ENCODE measurements around the gene ABCD2.

ABCD2 gene

DNA sequence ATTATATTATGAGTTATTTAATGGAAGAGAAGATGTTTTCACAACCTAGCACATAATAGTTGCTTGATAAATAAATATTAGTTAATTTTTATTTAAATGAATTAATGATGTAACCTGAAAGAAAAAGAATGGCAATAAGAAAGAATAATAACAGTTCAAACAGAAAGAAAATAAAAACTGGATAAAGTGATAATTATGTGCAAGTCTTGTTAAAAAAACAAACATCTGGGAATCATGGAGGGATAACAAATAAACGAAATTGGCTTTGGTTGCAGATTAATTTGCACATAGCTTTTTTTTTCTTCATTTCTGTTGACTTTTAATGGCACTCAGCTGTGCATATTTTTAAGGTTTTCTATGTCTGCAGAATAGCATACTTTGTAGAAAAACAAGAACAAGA is 23.4 kb upstream of the ABCD2 start:
- H4K8ac ChIP-seq (ENCODE audit: low read length), result no peak overlapping the region
- H3K4ac ChIP-seq (ENCODE audit: low read depth in 1 of 2, low read length in 2 of 2), result no peak overlapping the region
- H2BK12ac ChIP-seq (ENCODE audit: low read length in 2 of 2), result no peak overlapping the region
- H3K27ac ChIP-seq (ENCODE audit: low read length, poor library complexity, severe bottlenecking), result no peak overlapping the region
- H3K27me3 ChIP-seq (ENCODE audit: control insufficient read depth in 1 of 2, insufficient read depth in 1 of 2, low read length in 2 of 2), result no peaks in the 10 kb centered on the region
- no peak overlapping the region for H2BK5ac ChIP-seq (ENCODE audit: low read depth, low read length, poor library complexity, severe bottlenecking)
- H3K23ac ChIP-seq (ENCODE audit: low read length in 2 of 2), result no peak overlapping the region
- no peak overlapping the region for H2AFZ ChIP-seq (ENCODE audit: low read depth, low read length)
- no peak overlapping the region for H2BK120ac ChIP-seq (ENCODE audit: low read depth, low read length)
- WGBS, result 50% methylated on average over 1 of the region's 1 CpG
- no peak for DNase-seq
- H4K91ac ChIP-seq (ENCODE audit: low read length), result no peak overlapping the region
- H3K4me1 ChIP-seq (ENCODE audit: control insufficient read depth, insufficient read depth, low read depth, low read length), result no peaks in the 10 kb centered on the region
- no peak overlapping the region for H3K14ac ChIP-seq (ENCODE audit: low read length in 2 of 2)
- H3K9me3 ChIP-seq (ENCODE audit: control insufficient read depth, low read length), result no peaks in the 10 kb centered on the region
- H3K79me1 ChIP-seq (replicated peaks; ENCODE audit: low read length, poor library complexity, severe bottlenecking), result no peaks in the 10 kb centered on the region
- no peak overlapping the region for H3K4me3 ChIP-seq (ENCODE audit: insufficient read depth in 1 of 2, low read depth in 1 of 2, low read length in 2 of 2)
- H3K9ac ChIP-seq (ENCODE audit: low read length), result no peak overlapping the region
- no peak overlapping the region for H2AK5ac ChIP-seq (ENCODE audit: low read length, severe bottlenecking)
- H2BK15ac ChIP-seq (ENCODE audit: low read depth, poor library complexity, severe bottlenecking), result no peak overlapping the region
- H3K4me2 ChIP-seq (ENCODE audit: low read length, poor library complexity, severe bottlenecking), result no peak overlapping the region
- no peaks in the 10 kb centered on the region for H3K36me3 ChIP-seq (ENCODE audit: control insufficient read depth in 1 of 2, insufficient read depth in 2 of 2, low read depth in 1 of 2, low read length in 2 of 2)
- H3K18ac ChIP-seq (ENCODE audit: low read depth in 1 of 2, low read length in 2 of 2), result no peak overlapping the region

DNA sequence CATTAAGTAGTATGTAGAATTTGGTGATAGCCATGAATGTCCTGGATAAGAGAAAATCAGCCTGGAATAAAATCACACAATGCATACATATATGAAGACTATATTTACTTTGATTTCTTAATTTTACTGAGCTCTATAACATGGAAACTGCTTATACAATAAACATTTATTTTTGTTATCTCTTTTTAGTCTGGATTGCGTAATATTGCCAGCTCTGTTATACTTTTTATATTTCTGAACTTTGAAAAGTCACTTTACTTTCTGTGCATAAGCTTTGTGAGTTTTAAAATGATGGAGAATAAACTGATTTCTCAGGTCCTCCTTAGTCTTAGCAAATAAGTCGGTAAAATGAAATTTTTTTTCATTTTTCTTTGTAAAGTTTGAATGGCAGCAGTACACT is 19.2 kb upstream of the ABCD2 start:
- Histone ChIP-seq H3K4me1 (ENCODE audit: control insufficient read depth, insufficient read depth, low read depth, low read length) (no peaks in the 10 kb centered on the region), H3K9me3 (ENCODE audit: control insufficient read depth, low read length) (no peaks in the 10 kb centered on the region), H3K14ac (ENCODE audit: low read length in 2 of 2) (no peak overlapping the region), H2BK120ac (ENCODE audit: low read depth, low read length) (no peak overlapping the region), H3K23ac (ENCODE audit: low read length in 2 of 2) (no peak overlapping the region), H3K36me3 (ENCODE audit: control insufficient read depth in 1 of 2, insufficient read depth in 2 of 2, low read depth in 1 of 2, low read length in 2 of 2) (no peaks in the 10 kb centered on the region), H2BK12ac (ENCODE audit: low read length in 2 of 2) (no peak overlapping the region), H4K8ac (ENCODE audit: low read length) (no peak overlapping the region), H3K27me3 (ENCODE audit: control insufficient read depth in 1 of 2, insufficient read depth in 1 of 2, low read length in 2 of 2) (no peaks in the 10 kb centered on the region), H2AFZ (ENCODE audit: low read depth, low read length) (no peak overlapping the region), H3K4me2 (ENCODE audit: low read length, poor library complexity, severe bottlenecking) (no peak overlapping the region), H3K4me3 (ENCODE audit: insufficient read depth in 1 of 2, low read depth in 1 of 2, low read length in 2 of 2) (no peak overlapping the region), H3K9ac (ENCODE audit: low read length) (no peak overlapping the region), H3K4ac (ENCODE audit: low read depth in 1 of 2, low read length in 2 of 2) (no peak overlapping the region), H2BK5ac (ENCODE audit: low read depth, low read length, poor library complexity, severe bottlenecking) (no peak overlapping the region), H3K27ac (ENCODE audit: low read length, poor library complexity, severe bottlenecking) (no peak overlapping the region), H4K91ac (ENCODE audit: low read length) (no peak overlapping the region), H3K79me1 (replicated peaks; ENCODE audit: low read length, poor library complexity, severe bottlenecking) (no peaks in the 10 kb centered on the region), H2AK5ac (ENCODE audit: low read length, severe bottlenecking) (no peak overlapping the region), H2BK15ac (ENCODE audit: low read depth, poor library complexity, severe bottlenecking) (no peak overlapping the region), H3K18ac (ENCODE audit: low read depth in 1 of 2, low read length in 2 of 2) (no peak overlapping the region)
- no peak for DNase-seq
- 80% methylated on average over 1 of the region's 2 CpGs for WGBS

DNA sequence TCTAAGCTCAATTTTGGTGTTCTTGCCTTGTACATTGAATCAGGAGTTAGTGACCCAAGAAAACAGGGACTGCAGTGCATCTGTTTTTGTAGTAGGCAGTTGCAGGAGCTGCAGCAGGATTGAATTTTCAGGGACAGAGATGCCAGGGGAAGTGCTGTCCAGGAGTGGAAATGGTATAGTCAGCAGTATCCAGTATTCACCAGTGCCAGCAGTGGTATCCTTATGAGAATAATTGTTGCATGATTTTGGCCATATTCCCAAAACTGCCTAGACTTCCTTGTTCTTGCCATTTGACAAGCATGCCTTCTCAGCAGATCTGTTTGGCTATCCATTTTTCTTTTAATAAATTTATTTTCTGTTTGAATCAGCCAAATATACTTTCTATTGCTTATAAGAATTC is 18.6 kb upstream of the ABCD2 start:
- H3K9ac ChIP-seq (ENCODE audit: low read length), result no peak overlapping the region
- H3K14ac ChIP-seq (ENCODE audit: low read length in 2 of 2), result no peak overlapping the region
- no peak overlapping the region for H3K23ac ChIP-seq (ENCODE audit: low read length in 2 of 2)
- DNase-seq, result no peak
- no peak overlapping the region for H3K27ac ChIP-seq (ENCODE audit: low read length, poor library complexity, severe bottlenecking)
- H2BK120ac ChIP-seq (ENCODE audit: low read depth, low read length), result no peak overlapping the region
- no peak overlapping the region for H3K18ac ChIP-seq (ENCODE audit: low read depth in 1 of 2, low read length in 2 of 2)
- no peak overlapping the region for H3K4me2 ChIP-seq (ENCODE audit: low read length, poor library complexity, severe bottlenecking)
- no peak overlapping the region for H2AFZ ChIP-seq (ENCODE audit: low read depth, low read length)
- H3K4me1 ChIP-seq (ENCODE audit: control insufficient read depth, insufficient read depth, low read depth, low read length), result no peaks in the 10 kb centered on the region
- H3K79me1 ChIP-seq (replicated peaks; ENCODE audit: low read length, poor library complexity, severe bottlenecking), result no peaks in the 10 kb centered on the region
- H3K36me3 ChIP-seq (ENCODE audit: control insufficient read depth in 1 of 2, insufficient read depth in 2 of 2, low read depth in 1 of 2, low read length in 2 of 2), result no peaks in the 10 kb centered on the region
- no peaks in the 10 kb centered on the region for H3K9me3 ChIP-seq (ENCODE audit: control insufficient read depth, low read length)
- H2BK15ac ChIP-seq (ENCODE audit: low read depth, poor library complexity, severe bottlenecking), result no peak overlapping the region
- no peak overlapping the region for H3K4ac ChIP-seq (ENCODE audit: low read depth in 1 of 2, low read length in 2 of 2)
- H3K4me3 ChIP-seq (ENCODE audit: insufficient read depth in 1 of 2, low read depth in 1 of 2, low read length in 2 of 2), result no peak overlapping the region
- H3K27me3 ChIP-seq (ENCODE audit: control insufficient read depth in 1 of 2, insufficient read depth in 1 of 2, low read length in 2 of 2), result no peaks in the 10 kb centered on the region
- H2BK5ac ChIP-seq (ENCODE audit: low read depth, low read length, poor library complexity, severe bottlenecking), result no peak overlapping the region
- H2BK12ac ChIP-seq (ENCODE audit: low read length in 2 of 2), result no peak overlapping the region
- H4K8ac ChIP-seq (ENCODE audit: low read length), result no peak overlapping the region
- no peak overlapping the region for H2AK5ac ChIP-seq (ENCODE audit: low read length, severe bottlenecking)
- H4K91ac ChIP-seq (ENCODE audit: low read length), result no peak overlapping the region

DNA sequence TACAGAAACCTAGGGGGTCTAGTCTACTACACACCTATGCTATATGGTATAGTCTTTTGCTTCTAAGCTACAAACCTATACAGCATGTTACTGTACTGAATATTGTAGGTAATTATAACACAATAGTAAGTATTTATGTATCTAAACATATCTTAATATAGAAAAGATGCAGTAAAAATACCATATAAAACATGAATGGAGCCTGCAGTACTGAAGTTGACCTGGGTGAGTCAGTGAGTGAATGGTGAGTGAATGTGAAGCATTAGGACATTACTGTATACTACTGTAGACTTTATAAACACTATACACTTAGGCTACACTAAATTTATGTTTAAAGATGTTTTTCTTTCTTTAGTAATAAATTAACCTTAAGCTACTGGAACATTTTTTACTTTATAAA is 13.1 kb upstream of the ABCD2 start:
- DNase-seq, result no peak
- H3K14ac ChIP-seq (ENCODE audit: low read length in 2 of 2), result no peak overlapping the region
- H3K4ac ChIP-seq (ENCODE audit: low read depth in 1 of 2, low read length in 2 of 2), result no peak overlapping the region
- no peak overlapping the region for H3K18ac ChIP-seq (ENCODE audit: low read depth in 1 of 2, low read length in 2 of 2)
- H3K9me3 ChIP-seq (ENCODE audit: control insufficient read depth, low read length), result no peaks in the 10 kb centered on the region
- no peak overlapping the region for H3K23ac ChIP-seq (ENCODE audit: low read length in 2 of 2)
- no peaks in the 10 kb centered on the region for H3K27me3 ChIP-seq (ENCODE audit: control insufficient read depth in 1 of 2, insufficient read depth in 1 of 2, low read length in 2 of 2)
- H3K4me3 ChIP-seq (ENCODE audit: insufficient read depth in 1 of 2, low read depth in 1 of 2, low read length in 2 of 2), result no peak overlapping the region
- no peak overlapping the region for H4K8ac ChIP-seq (ENCODE audit: low read length)
- H2AK5ac ChIP-seq (ENCODE audit: low read length, severe bottlenecking), result no peak overlapping the region
- H3K36me3 ChIP-seq (ENCODE audit: control insufficient read depth in 1 of 2, insufficient read depth in 2 of 2, low read depth in 1 of 2, low read length in 2 of 2), result no peaks in the 10 kb centered on the region
- no peak overlapping the region for H3K9ac ChIP-seq (ENCODE audit: low read length)
- H2BK120ac ChIP-seq (ENCODE audit: low read depth, low read length), result no peak overlapping the region
- no peak overlapping the region for H2BK12ac ChIP-seq (ENCODE audit: low read length in 2 of 2)
- H3K4me2 ChIP-seq (ENCODE audit: low read length, poor library complexity, severe bottlenecking), result no peak overlapping the region
- H2AFZ ChIP-seq (ENCODE audit: low read depth, low read length), result no peak overlapping the region
- H3K27ac ChIP-seq (ENCODE audit: low read length, poor library complexity, severe bottlenecking), result no peak overlapping the region
- H3K79me1 ChIP-seq (replicated peaks; ENCODE audit: low read length, poor library complexity, severe bottlenecking), result no peaks in the 10 kb centered on the region
- no peak overlapping the region for H2BK5ac ChIP-seq (ENCODE audit: low read depth, low read length, poor library complexity, severe bottlenecking)
- no peaks in the 10 kb centered on the region for H3K4me1 ChIP-seq (ENCODE audit: control insufficient read depth, insufficient read depth, low read depth, low read length)
- no peak overlapping the region for H2BK15ac ChIP-seq (ENCODE audit: low read depth, poor library complexity, severe bottlenecking)
- H4K91ac ChIP-seq (ENCODE audit: low read length), result no peak overlapping the region
